ELF-1 (cell line): ENCODE data around the gene TCF12.

Source experiments
- DNase-seq: peaks from one replicate; pipeline ENCODE4 v3.0.0-alpha.2; 2016; ENCODE audit warnings: low read depth, low spot score

TCF12 gene

GRCh38 chr15:57251941-57252340 is 333.5 kb downstream of the TCF12 start:
- DNase-seq, result no peak

- DNase-seq, result no peak
Observed at GRCh38 chr15:57253082-57253481, 334.6 kb downstream of the TCF12 start.

GRCh38 chr15:57253500-57253899 is 335.1 kb downstream of the TCF12 start:
- no peak for DNase-seq

DNA sequence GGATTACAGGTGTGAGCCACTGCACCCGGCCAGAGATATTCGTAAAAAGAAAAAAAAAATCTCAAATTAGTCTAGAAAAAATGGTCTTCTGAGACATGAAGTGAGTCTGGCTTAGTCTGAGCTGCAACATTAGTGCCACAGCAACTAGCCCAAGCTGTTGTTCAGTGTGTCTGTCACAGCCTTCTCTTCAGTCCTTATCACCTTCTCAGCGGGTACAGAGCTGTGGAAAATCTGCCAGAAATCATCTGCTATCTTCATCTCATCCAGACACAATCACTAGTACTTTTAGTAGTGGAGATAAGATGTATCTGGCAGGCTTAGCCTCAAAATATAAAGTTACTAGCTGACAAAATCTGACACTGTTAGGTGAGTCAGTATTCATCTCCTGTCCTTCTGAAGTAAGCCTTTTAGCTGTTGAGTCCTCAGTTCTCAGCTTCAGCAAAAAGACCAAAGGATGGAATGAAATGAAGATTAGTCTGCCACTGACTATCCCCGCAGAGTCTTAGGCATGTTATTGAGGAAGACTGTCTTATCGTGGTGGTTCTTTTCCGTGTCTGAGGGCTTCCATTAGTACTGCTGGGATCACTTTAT is 337.4 kb downstream of the TCF12 start:
- no peak for DNase-seq

GRCh38 chr15:57256939-57257338 is 338.5 kb downstream of the TCF12 start:
- DNase-seq, result no peak

DNA sequence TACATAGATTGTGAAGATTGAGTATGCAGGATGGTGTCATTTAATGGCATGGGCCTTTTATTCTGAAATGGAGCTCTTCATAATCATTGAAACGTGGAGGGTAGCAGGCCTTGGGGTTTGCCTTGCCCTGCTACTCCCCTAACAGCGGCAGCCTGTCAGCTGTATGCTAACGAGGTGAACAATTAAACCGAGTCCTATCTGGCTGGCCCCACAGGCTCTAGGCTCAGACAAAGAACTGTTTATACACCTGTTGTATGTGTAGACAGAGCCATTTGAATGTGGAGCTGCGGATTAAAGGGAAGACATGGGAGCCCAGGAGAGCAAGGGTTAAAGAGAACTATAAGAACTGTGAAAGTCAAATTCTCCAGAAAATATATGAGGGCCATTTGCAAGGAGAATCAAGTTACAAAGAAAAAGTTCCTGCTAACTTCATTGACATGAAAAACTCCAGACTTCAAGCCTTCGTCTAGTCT is 341.2 kb downstream of the TCF12 start:
- peak; percentile 77 for DNase-seq

DNA sequence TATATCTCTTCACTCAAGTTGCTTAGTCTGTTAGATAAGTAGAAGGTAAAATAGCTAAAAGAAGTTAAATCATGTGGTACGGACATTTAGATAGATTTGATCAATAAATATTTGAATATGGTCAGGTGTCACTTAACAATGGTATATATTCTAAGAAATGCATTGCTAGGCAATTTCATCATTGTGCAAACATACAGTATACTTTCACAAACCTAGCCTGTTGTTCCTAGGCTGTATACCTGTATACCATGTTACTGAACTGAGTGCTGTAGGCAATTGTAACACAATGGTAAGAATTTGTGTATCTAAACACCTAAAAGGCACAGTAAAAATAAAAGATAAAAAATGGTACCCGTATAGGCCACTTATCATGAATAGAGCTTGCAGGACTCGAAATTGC is 345.1 kb downstream of the TCF12 start:
- no peak for DNase-seq

DNA sequence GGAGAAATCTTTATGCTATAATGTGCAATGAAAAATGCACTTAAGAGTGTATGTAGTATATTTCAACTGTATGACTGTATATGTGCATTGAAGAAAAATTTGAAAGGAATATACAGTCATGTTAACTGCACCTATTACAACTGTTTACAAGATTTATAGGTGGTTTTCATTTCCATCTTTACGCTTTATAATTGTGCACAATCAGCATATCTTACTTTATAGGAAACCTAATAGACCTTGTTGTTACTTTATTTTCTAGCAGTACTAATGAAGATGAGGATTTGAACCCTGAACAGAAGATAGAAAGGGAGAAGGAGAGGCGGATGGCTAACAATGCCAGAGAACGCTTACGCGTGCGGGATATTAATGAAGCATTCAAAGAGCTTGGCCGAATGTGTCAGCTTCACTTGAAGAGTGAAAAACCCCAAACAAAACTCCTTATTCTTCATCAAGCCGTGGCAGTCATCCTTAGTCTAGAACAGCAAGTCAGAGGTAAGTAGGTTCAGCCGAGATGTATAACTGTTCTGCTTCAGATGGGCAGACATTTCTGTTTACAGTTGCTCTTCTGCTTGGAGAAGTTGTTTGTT is 354.4 kb downstream of the TCF12 start:
- no peak for DNase-seq

GRCh38 chr15:57273402-57273801 is 355.0 kb downstream of the TCF12 start:
- no peak for DNase-seq

- DNase-seq, result no peak
Observed at GRCh38 chr15:57278439-57278838, 360.0 kb downstream of the TCF12 start.

DNA sequence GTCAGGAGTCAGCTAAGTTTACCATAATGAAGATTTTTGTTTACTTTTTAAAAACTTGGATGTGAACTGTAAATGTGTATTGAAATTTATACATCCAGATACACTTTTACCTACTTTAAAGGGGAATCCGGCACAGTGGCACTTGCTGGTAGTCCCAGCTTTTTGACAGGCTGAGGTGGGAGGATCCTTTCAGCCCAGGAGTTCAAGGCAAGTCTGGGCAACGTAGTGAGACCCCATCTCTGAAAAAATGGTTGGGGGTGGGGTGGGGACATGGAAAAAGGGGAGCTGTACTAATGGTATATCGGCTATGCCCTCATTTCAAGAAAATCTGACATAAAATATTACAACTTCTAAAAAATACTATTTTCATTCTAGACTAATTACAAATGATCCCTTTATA is 362.0 kb downstream of the TCF12 start:
- DNase-seq, result no peak

DNA sequence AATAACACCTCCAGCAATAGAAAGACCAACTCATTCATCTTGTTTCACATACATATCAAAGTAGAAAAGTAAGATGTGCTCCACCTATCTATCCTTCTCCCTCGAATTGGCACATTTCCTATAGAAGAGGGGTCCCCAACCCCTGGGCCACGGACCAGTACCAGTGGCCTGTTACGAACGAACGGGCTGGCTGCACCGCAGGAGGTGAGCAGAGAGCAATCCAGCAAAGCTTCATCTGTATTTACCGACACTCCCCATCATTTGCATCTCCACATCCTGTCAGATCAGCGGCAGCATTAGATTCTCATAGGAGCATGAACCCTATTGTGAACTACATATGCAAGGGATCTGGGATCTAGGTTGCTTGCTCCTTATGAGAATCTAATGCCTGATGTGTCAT is 362.9 kb downstream of the TCF12 start:
- no peak for DNase-seq

DNA sequence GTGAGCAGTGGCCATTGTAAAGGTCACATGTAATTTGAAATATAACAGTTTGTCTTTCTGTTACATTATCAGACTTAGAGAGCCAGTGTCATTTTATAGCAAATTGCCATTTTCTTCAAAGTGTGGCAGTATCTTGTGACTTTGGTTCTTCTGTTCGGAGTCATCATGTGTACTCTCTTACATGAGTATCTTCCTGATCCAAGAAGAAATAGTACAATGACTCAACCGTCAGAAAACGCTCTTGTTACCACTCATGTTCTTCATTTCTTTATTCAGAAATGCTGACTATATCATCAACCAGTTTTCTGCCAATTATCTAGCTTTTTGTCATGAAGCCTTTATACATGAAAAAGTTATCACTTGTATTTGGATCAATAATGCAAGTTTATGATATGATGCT is 364.2 kb downstream of the TCF12 start:
- DNase-seq, result no peak

- DNase-seq, result no peak
Observed at GRCh38 chr15:57283774-57284503, 365.5 kb downstream of the TCF12 start.

DNA sequence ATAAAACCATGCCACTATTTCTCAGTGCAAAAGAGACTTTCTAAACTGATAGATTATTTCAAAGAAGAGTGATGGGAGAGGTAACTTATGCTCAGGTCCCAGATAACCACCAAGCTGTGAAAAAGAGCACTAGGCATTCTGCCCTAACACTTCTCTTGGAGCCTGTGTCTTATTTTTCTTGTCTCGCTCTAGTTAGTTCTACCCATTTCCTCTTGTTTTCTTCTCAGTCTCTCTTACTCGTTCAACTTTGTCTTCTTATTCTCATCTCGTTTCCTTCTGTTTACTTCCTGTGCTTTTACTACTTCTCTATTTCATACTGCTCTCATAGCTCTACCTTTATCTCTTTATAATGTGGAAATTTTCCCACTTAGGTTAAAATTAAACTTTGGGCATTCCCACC is 366.1 kb downstream of the TCF12 start:
- no peak for DNase-seq

GRCh38 chr15:57285386-57285785 is 366.9 kb downstream of the TCF12 start:
- no peak for DNase-seq

DNA sequence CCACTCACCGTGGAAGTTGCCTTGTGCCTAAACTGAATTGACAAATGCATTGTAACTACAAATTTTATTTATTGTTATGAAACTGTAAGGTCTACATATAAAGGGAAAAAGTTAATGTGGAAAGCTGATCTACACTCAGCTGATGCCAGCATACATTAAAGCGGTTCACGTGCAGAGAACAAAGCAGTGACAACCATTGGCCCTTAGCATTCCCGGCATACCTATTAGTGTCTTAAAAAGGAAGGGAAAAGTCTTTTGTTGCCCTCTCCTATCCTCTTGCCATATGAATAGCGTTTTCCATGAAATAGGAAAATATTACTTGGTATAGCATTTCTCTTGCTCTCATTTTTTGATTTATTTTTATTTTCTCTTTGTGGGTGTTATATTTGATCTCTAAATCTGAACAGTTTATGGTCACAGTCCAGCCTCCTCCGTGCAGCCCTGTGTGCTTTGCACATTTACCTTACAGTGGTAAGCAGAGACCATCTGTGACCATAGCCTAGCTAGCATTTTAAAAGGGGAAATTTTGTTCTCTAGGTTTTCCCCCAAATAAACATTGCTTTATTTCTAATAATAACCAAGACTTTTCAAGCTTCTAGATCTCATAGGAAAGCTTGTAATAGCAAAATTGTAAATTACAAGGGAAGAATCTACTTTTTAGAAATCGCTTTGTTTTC is 368.1 kb downstream of the TCF12 start:
- DNase-seq, result no peak

DNA sequence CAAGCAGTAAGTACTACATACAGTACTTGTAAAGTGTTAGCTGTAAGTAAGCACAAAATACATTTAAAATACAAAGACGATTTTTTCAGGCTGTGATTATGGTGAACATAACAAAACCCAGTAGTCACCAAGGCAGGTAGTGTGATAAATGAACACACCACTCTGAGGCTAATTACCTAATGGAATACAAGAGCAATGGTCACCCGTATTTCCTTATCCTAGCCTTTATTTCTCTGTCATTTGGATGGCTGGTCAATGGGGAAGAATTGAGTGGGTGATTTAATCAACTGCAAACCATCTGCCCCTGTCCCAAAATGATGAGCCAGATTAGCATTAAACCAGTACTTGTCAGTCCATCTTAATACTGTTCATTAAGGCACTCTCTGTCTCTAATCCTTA is 368.7 kb downstream of the TCF12 start:
- DNase-seq, result no peak

DNA sequence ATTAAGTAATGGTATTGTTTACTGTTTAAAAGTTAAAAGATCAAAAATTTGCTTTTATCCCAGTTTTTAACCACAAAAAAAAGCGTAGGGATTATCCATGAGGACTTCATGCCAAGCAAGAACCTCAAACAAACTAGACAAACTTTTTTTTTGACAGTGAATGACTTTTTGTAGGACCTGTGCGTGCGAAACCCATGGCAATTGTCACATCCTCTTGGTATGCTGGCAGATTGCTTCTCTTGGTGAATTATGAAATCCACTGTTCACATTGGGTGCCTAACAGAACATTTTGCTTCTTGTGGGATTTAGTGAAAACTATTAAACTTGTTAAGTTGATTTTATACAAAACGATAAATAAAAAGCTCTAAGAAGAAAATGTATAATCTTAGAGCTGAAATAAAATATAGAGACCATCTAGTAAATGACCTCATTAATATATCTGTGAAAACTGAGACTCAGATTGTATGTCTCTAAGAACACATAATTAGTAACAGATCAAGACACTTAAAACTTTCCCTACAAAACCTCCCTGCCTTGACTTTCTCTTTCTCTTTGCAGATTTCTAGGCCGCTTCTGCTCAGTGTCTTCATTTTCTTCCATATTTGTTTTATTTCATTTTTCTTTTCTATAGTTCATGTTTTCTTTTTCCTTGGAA is 370.6 kb downstream of the TCF12 start:
- no peak for DNase-seq

DNA sequence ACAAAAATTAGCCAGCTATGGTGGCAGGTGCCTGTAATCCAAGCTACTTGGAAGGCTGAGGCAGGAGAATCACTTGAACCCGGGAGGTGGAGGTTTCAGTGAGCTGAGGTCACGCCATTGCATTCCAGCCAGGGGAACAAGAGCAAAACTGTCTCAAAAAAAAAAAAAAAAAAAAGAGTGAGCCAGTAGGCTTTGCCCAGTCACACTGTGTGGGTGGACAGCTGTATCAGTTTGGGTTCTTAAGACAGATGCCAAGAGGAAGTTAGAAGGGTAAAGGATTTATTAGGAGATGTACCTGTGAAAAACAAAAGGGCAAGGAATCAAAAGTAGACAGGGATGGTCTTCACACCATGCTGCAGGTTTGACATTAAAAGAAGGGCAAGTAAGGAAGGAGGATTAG is 371.7 kb downstream of the TCF12 start:
- DNase-seq, result no peak

DNA sequence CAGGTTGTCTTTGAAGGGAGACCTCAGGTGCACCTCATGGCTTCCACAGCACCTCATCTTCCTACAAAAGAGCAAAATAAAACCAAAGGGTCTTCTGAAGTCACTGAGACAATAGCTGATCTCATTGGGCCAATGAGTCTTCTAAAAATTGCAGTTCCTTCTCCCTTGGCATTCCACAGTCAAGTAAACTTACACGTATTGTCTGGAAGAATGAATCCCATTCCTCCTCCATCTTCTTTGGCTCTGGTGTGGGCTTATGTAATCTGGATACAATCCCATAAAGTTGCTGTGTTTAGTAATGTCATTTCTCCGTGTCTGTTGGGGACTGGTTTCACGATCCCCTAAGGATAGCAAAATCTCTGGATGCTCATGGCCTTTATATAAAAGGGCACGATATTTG is 372.4 kb downstream of the TCF12 start:
- no peak for DNase-seq
